Parathyroid adenoma (tissue), 2 donors: ENCODE data around the gene SDK2.

Experiments
- H2AFZ ChIP-seq: fragments of 300-600 bp; sonication (generic); one replicate; pipeline ENCODE4 v1.7.0; 2017; ENCODE audit warnings: antibody characterized with exemption, mild to moderate bottlenecking
- H3K27ac ChIP-seq: fragments of 300-600 bp; sonication (generic); one replicate; pipeline ENCODE4 v1.7.0; 2017
- H3K27me3 ChIP-seq: fragments of 300-600 bp; sonication (generic); one replicate; pipeline ENCODE4 v1.7.0; 2017; ENCODE audit warnings: low read length; ENCODE audit not compliant: control insufficient read depth, insufficient read depth
- H3K36me3 ChIP-seq: fragments of 300-600 bp; sonication (generic); one replicate; pipeline ENCODE4 v1.7.0; 2017; ENCODE audit warnings: low read length; ENCODE audit not compliant: control insufficient read depth, insufficient read depth
- H3K4me1 ChIP-seq: fragments of 300-600 bp; sonication (generic); one replicate; pipeline ENCODE4 v1.7.0; 2017; ENCODE audit warnings: control low read depth
- H3K4me2 ChIP-seq: fragments of 300-600 bp; sonication (generic); one replicate; pipeline ENCODE4 v1.7.0; 2017; ENCODE audit warnings: low read length
- H3K4me3 ChIP-seq: fragments of 300-600 bp; sonication (generic); one replicate; pipeline ENCODE4 v1.7.0; 2017; ENCODE audit warnings: low read depth, low read length
- H3K79me2 ChIP-seq: fragments of 300-600 bp; sonication (generic); one replicate; pipeline ENCODE4 v1.7.0; 2017; ENCODE audit warnings: control low read depth
- H3K9ac ChIP-seq: fragments of 300-600 bp; sonication (generic); one replicate; pipeline ENCODE4 v1.7.0; 2017; ENCODE audit warnings: mild to moderate bottlenecking
- H3K9me3 ChIP-seq: fragments of 300-600 bp; sonication (generic); one replicate; pipeline ENCODE4 v1.7.0; 2017; ENCODE audit warnings: low read length; ENCODE audit not compliant: control insufficient read depth
- TF ChIP-seq, protein P1 (sequence below): fragments of 300-600 bp; sonication (generic); IDR thresholded peaks from one replicate; pipeline ENCODE4 v1.7.0; 2017; ENCODE audit warnings: antibody characterized with exemption, mild to moderate bottlenecking
- donor health status: primary hyperparathyroidism.

The SDK2 gene, protein sequence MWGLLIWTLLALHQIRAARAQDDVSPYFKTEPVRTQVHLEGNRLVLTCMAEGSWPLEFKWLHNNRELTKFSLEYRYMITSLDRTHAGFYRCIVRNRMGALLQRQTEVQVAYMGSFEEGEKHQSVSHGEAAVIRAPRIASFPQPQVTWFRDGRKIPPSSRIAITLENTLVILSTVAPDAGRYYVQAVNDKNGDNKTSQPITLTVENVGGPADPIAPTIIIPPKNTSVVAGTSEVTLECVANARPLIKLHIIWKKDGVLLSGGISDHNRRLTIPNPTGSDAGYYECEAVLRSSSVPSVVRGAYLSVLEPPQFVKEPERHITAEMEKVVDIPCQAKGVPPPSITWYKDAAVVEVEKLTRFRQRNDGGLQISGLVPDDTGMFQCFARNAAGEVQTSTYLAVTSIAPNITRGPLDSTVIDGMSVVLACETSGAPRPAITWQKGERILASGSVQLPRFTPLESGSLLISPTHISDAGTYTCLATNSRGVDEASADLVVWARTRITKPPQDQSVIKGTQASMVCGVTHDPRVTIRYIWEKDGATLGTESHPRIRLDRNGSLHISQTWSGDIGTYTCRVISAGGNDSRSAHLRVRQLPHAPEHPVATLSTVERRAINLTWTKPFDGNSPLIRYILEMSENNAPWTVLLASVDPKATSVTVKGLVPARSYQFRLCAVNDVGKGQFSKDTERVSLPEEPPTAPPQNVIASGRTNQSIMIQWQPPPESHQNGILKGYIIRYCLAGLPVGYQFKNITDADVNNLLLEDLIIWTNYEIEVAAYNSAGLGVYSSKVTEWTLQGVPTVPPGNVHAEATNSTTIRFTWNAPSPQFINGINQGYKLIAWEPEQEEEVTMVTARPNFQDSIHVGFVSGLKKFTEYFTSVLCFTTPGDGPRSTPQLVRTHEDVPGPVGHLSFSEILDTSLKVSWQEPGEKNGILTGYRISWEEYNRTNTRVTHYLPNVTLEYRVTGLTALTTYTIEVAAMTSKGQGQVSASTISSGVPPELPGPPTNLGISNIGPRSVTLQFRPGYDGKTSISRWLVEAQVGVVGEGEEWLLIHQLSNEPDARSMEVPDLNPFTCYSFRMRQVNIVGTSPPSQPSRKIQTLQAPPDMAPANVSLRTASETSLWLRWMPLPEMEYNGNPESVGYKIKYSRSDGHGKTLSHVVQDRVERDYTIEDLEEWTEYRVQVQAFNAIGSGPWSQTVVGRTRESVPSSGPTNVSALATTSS (N-terminal part only)

DNA sequence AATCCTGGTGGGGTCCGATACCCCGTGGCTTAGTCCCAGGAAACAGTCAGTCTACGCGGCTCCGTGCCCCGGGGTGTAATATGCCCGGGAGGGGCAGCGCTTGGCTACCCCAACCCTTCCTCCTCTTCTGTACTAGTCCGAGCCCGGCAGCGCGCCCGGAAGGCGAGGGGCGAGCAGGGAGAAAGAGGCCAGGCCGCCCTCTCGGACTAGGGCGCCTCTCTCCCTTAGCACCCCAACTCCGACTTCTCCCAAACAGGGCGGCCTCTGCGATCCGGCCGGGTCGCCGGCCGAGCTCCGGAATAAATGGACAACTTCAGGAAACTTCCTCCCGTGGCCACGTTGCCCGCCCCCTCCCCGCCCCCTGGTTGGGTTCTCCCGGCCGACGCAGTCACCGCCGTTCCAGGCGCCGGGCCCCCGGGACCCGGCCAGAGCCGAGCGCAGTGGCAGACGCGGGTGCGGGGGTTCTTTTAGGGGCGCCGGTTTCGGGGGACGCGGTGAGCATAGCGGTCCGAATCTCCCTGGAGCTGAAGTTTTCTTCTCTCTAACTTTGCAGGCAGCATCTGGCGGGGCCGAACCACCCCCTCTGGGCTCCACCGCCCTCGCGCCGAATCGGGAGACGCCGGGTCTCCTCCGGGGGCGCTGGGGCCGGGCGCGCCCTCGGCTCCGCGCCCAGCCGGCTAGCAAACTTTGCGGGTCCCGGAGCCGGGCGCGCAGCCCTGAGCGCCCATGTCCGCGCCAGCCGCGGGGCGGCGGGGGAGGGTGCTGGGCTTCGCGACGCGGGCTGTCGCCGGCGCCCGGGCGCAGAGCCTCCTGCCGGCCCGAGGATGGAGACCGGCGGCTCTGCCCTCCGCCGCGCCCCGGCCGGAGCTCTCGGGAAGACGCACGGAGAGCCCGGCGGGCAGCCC is at the start of gene SDK2:
Gene SDK2, minus strand, starts transcription at position 301 of the 905 bp plus-strand sequence. CDS start 357 bp downstream, outside the sequence.
- Histone ChIP-seq H3K4me2 (peak within 1 kb of the TSS; percentile 81), H3K36me3 (no peaks in the 10 kb centered on the region), H3K27ac (no peak within 1 kb of the TSS), H2AFZ (peak within 1 kb of the TSS; percentile 60), H3K4me3 (peak within 1 kb of the TSS; percentile 33), H3K4me1 (no peaks in the 10 kb centered on the region), H3K79me2 (no peaks in the 10 kb centered on the region), H3K9ac (no peak within 1 kb of the TSS), H3K9me3 (no peaks in the 10 kb centered on the region), H3K27me3 (peaks cover 3% of the 10 kb centered on the region)
- TF ChIP-seq, protein P1, sequence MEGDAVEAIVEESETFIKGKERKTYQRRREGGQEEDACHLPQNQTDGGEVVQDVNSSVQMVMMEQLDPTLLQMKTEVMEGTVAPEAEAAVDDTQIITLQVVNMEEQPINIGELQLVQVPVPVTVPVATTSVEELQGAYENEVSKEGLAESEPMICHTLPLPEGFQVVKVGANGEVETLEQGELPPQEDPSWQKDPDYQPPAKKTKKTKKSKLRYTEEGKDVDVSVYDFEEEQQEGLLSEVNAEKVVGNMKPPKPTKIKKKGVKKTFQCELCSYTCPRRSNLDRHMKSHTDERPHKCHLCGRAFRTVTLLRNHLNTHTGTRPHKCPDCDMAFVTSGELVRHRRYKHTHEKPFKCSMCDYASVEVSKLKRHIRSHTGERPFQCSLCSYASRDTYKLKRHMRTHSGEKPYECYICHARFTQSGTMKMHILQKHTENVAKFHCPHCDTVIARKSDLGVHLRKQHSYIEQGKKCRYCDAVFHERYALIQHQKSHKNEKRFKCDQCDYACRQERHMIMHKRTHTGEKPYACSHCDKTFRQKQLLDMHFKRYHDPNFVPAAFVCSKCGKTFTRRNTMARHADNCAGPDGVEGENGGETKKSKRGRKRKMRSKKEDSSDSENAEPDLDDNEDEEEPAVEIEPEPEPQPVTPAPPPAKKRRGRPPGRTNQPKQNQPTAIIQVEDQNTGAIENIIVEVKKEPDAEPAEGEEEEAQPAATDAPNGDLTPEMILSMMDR, result no peak

DNA sequence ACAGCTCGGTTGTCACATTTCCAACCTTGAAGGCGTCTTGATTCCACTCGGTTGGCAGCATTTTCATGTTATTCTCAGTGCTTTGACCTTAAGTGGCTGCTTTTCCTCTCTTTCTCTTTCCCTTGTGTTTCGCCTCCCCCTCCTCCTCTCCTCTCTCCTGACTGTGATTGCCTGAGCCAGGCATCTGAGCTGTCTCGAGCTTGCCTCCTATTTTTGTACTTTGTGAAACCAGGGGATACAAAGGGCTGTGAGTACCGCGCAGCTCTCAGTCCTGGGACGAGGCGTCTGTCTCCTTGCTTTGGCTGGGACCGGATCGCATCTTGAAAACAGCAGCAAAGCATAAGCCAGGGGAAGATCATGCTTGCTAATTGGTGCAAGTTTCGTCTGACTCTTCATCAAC is 48.8 kb upstream of the SDK2 start:
- Histone ChIP-seq H2AFZ (no peak overlapping the region), H3K79me2 (no peaks in the 10 kb centered on the region), H3K4me3 (no peak overlapping the region), H3K9ac (no peak overlapping the region), H3K27ac (no peak overlapping the region), H3K9me3 (no peaks in the 10 kb centered on the region), H3K4me1 (no peaks in the 10 kb centered on the region), H3K27me3 (no peaks in the 10 kb centered on the region), H3K4me2 (no peak overlapping the region), H3K36me3 (no peaks in the 10 kb centered on the region)
- TF ChIP-seq, protein P1, result no peak

DNA sequence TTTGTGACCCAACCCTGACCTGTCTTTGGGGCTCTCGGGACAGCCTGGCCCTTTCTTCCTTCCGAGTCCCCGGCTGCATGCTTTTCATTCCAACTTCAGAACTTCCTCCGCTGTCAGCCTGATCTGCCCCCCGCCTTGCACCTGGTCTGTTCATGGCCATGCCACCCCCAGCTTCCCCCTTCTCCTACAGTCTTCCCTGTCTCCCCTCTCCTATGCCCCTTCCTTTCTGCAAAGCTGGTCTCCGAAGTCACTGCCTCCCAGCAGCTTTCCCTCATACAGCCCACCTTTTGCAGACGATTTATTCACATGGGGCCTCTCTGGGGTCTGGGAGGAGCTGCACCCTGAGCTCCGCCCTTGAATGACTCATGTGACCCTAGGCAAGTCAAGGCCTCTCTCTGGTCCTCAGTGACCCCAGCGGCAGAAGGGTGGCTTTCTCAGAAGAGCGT is 47.1 kb upstream of the SDK2 start:
- no peaks in the 10 kb centered on the region for H3K79me2 ChIP-seq
- H3K27ac ChIP-seq, result no peak overlapping the region
- no peaks in the 10 kb centered on the region for H3K36me3 ChIP-seq
- no peaks in the 10 kb centered on the region for H3K9me3 ChIP-seq
- H3K4me3 ChIP-seq, result no peak overlapping the region
- H3K9ac ChIP-seq, result no peak overlapping the region
- H2AFZ ChIP-seq, result no peak overlapping the region
- H3K4me1 ChIP-seq, result no peaks in the 10 kb centered on the region
- no peaks in the 10 kb centered on the region for H3K27me3 ChIP-seq
- TF ChIP-seq, protein P1, result no peak
- no peak overlapping the region for H3K4me2 ChIP-seq

DNA sequence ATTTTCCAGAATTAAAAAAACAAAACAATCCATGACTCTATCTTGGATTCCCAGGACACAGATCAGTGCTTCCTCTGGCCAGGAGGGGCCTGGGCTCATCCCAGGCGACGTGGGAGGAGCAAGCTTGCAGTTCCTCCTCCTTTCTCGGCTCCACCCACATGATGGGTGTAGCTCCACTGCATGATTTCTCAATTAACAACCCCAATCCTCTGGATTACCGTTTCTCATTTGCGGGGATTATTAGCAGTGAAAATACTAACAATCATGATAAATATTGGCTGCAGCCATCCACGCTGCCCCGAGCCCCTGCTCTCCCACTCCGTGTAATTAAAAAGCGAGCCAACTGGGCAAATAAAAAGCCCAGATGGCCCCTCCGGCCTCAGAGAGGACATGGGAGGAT is 46.4 kb upstream of the SDK2 start:
- Histone ChIP-seq H3K79me2 (no peaks in the 10 kb centered on the region), H3K27me3 (no peaks in the 10 kb centered on the region), H3K9me3 (no peaks in the 10 kb centered on the region), H3K4me2 (no peak overlapping the region), H2AFZ (no peak overlapping the region), H3K9ac (no peak overlapping the region), H3K27ac (no peak overlapping the region), H3K36me3 (no peaks in the 10 kb centered on the region), H3K4me3 (no peak overlapping the region), H3K4me1 (no peaks in the 10 kb centered on the region)
- TF ChIP-seq, protein P1, result no peak
